Muscle layer of colon (tissue), 2 donors: ENCODE measurements around the gene DUS2.

Experiments used
- H3K27ac ChIP-seq: one replicate; pipeline ENCODE4 v1.7.0; 2013; ENCODE audit warnings: low read depth, mild to moderate bottlenecking, low read length, moderate library complexity
- H3K27me3 ChIP-seq, 2 donors: one replicate each; pipeline ENCODE4 v1.7.0; 2013; ENCODE audit warnings: low read length in 2 of 2, mild to moderate bottlenecking in 2 of 2; ENCODE audit not compliant: insufficient read depth in 2 of 2, control insufficient read depth in 1 of 2
- H3K36me3 ChIP-seq: one replicate; pipeline ENCODE4 v1.7.0; 2013; ENCODE audit warnings: mild to moderate bottlenecking, low read length; ENCODE audit not compliant: insufficient read depth
- H3K4me1 ChIP-seq: one replicate; pipeline ENCODE4 v1.7.0; 2013; ENCODE audit warnings: mild to moderate bottlenecking, low read length; ENCODE audit not compliant: insufficient read depth
- H3K4me3 ChIP-seq, 2 donors: one replicate each; pipeline ENCODE4 v1.7.0; 2013; ENCODE audit warnings: low read length in 2 of 2, low read depth in 1 of 2, mild to moderate bottlenecking in 1 of 2, moderate library complexity in 1 of 2
- H3K9ac ChIP-seq: one replicate; pipeline ENCODE4 v1.7.0; 2013; ENCODE audit warnings: low read length
- H3K9me3 ChIP-seq: one replicate; pipeline ENCODE4 v1.7.0; 2013; ENCODE audit warnings: mild to moderate bottlenecking, low read length
- donor health status: abdominal sarcoma.
- donor health status: Adenocarcinoma of cecum.

DUS2 gene

GRCh38 chr16:68061396-68061795, 38.3 kb downstream of the DUS2 start:
- Histone ChIP-seq H3K36me3 (no peaks in the 10 kb centered on the region), H3K27me3 (no peaks in the 10 kb centered on the region), H3K9ac (no peak overlapping the region), H3K27ac (no peak overlapping the region), H3K9me3 (no peaks in the 10 kb centered on the region), H3K4me1 (peaks cover 6% of the 10 kb centered on the region), H3K4me3 (no peak overlapping the region)

DNA sequence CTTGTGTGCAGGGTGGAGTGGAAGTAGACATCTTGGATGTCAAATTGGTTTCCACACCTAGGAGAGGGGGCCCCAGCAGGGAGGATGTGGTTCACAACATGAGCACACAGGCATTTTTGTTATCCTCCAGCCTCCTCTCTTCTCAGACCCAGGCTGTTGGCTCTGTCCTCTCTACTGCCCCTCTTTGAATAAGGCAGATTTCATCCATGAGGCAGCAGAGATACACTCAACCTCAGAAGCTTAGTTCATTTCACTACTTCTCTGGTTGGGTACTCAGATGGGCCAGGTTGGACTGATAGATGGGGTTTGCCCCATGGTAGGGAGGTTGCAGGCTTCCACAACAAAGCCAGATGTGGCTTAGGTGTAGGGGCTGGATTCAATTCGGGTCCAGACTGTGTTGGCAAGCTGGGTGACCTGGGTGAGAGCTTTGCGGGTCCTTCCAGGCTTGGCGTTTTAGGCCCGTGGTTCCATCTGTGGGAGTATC, 39.9 kb downstream of the DUS2 start:
- H3K4me1 ChIP-seq, result peaks cover 8% of the 10 kb centered on the region
- no peak overlapping the region for H3K4me3 ChIP-seq
- no peaks in the 10 kb centered on the region for H3K36me3 ChIP-seq

DNA sequence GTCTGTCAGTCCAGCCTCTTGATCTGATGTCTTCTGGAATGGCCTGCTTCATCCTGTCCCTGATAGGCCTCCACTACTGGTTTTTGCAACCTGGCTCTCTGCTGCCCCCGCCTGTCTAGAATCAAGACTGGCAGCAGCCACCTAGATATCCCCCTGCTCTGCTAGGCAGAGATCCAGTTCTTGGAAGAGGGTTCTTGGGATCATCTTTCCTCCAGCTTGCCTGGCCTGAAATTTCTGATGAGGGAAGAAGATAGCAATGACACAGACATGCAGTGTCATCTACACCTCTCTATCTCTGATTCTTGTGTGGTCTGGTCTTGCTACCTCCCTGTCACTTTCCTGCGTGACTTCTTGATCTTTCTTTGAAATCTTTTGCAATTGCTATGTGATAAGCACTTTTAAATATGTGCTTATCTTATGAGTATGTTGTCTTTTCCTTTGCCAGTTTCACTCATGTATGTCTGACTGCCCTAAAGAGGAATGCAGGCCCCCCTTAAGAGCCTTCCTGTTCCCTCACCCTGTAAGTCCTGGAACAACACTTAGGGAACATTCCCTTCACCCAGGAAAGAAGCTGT, 41.8 kb downstream of the DUS2 start:
- Histone ChIP-seq H3K27ac (no peak overlapping the region), H3K4me3 (no peak overlapping the region), H3K27me3 (no peaks in the 10 kb centered on the region), H3K9ac (no peak overlapping the region), H3K9me3 (no peaks in the 10 kb centered on the region), H3K4me1 (peaks cover 12% of the 10 kb centered on the region), H3K36me3 (no peaks in the 10 kb centered on the region)

More for the DNA sequence above, 39.9 kb downstream of the DUS2 start:
- Histone ChIP-seq H3K27ac (no peak overlapping the region), H3K27me3 (no peaks in the 10 kb centered on the region), H3K9me3 (no peaks in the 10 kb centered on the region), H3K9ac (no peak overlapping the region)

- Histone ChIP-seq H3K36me3 (peaks cover 4% of the 10 kb centered on the region), H3K9me3 (no peaks in the 10 kb centered on the region), H3K4me1 (peaks cover 12% of the 10 kb centered on the region), H3K27me3 (no peaks in the 10 kb centered on the region), H3K27ac (no peak overlapping the region), H3K4me3 (no peak overlapping the region), H3K9ac (no peak overlapping the region)
These were observed 42.7 kb downstream of the DUS2 start for GRCh38 chr16:68065716-68066305.

GRCh38 chr16:68066763-68067162, 43.7 kb downstream of the DUS2 start:
- no peaks in the 10 kb centered on the region for H3K9me3 ChIP-seq
- H3K27ac ChIP-seq, result no peak overlapping the region
- peaks cover 12% of the 10 kb centered on the region for H3K36me3 ChIP-seq
- H3K4me1 ChIP-seq, result peaks cover 12% of the 10 kb centered on the region
- H3K9ac ChIP-seq, result no peak overlapping the region
- H3K27me3 ChIP-seq, result no peaks in the 10 kb centered on the region
- no peak overlapping the region for H3K4me3 ChIP-seq

DNA sequence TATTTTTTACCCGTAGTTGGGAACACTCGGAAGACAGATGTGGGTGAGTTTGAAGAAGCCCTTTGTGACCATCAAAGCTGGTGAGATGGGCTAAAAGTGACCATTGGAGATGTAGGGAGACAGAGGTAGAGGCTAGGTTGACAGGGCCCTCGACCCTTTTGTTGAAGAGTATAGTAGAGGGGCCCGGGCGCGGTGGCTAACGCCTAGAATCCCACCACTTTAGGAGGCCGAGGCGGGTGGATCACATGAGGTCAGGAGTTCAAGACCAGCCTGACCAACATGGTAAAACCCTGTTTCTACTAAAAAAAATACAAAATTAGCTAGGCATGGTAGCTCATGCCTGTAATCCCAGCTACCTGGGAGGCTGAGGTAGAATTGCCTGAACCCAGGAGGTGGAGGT, 45.8 kb downstream of the DUS2 start:
- Histone ChIP-seq H3K27ac (no peak overlapping the region), H3K4me1 (peaks cover 17% of the 10 kb centered on the region), H3K9me3 (no peaks in the 10 kb centered on the region), H3K9ac (no peak overlapping the region), H3K27me3 (no peaks in the 10 kb centered on the region), H3K4me3 (no peak overlapping the region), H3K36me3 (peaks cover 15% of the 10 kb centered on the region)

DNA sequence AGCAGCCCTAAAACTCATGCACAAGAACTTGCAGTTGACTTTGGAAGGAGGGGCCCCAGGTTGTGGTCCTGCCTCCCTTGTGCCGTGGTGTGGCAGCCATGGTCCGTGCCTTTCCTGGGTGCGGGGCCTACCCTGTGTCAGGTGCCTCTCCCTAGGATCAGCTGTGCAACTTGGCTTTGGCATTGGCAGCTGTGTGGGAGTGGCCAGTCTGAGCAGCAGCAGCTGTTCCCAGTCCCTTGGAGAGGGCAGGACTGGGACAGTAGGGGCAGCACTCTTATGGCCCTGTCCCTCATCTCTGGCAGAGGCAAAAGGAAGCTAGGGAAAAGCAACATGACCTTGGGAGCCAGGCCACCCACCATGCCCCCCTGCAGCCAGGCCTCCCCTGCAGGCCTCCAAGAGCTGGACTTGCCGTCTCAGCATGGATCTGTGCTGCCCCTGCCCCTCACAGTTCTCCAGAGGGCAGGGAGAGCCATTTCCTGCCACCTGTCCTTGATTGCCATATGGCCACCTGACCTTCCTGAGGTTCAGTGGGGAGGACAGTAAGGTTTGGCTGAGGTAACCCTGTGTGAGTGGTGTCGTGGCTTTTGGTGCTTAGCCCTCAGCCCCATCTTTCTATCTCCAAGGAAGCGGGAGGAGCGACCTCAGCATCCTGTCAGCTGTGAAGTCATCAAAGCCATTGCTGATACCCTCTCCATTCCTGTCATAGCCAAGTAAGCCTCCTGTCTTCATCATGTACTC, 46.6 kb downstream of the DUS2 start:
- Histone ChIP-seq H3K4me1 (peaks cover 15% of the 10 kb centered on the region), H3K9me3 (no peaks in the 10 kb centered on the region), H3K27ac (no peak overlapping the region), H3K9ac (no peak overlapping the region), H3K36me3 (peaks cover 22% of the 10 kb centered on the region), H3K4me3 (no peak overlapping the region), H3K27me3 (no peaks in the 10 kb centered on the region)

- Histone ChIP-seq H3K4me3 (no peak overlapping the region), H3K4me1 (peaks cover 11% of the 10 kb centered on the region), H3K9me3 (no peaks in the 10 kb centered on the region), H3K9ac (no peak overlapping the region), H3K36me3 (peaks cover 27% of the 10 kb centered on the region), H3K27ac (no peak overlapping the region), H3K27me3 (no peaks in the 10 kb centered on the region)
These were observed 47.2 kb downstream of the DUS2 start for GRCh38 chr16:68070249-68070730.

GRCh38 chr16:68070806-68071517, 47.9 kb downstream of the DUS2 start:
- H3K36me3 ChIP-seq, result peaks cover 33% of the 10 kb centered on the region
- no peaks in the 10 kb centered on the region for H3K9me3 ChIP-seq
- no peak overlapping the region for H3K4me3 ChIP-seq
- H3K27me3 ChIP-seq, result no peaks in the 10 kb centered on the region
- H3K4me1 ChIP-seq, result peaks cover 11% of the 10 kb centered on the region
- H3K27ac ChIP-seq, result no peak overlapping the region
- H3K9ac ChIP-seq, result no peak overlapping the region

GRCh38 chr16:68071518-68071901, 48.4 kb downstream of the DUS2 start:
- H3K9me3 ChIP-seq, result no peaks in the 10 kb centered on the region
- no peak overlapping the region for H3K9ac ChIP-seq
- H3K4me1 ChIP-seq, result peaks cover 11% of the 10 kb centered on the region
- H3K27me3 ChIP-seq, result no peaks in the 10 kb centered on the region
- no peak overlapping the region for H3K4me3 ChIP-seq
- no peak overlapping the region for H3K27ac ChIP-seq
- H3K36me3 ChIP-seq, result peaks cover 39% of the 10 kb centered on the region

GRCh38 chr16:68072038-68072695, 49.1 kb downstream of the DUS2 start:
- Histone ChIP-seq H3K4me1 (peaks cover 11% of the 10 kb centered on the region), H3K27me3 (no peaks in the 10 kb centered on the region), H3K9ac (no peak overlapping the region), H3K36me3 (peaks cover 40% of the 10 kb centered on the region), H3K27ac (peak overlapping the region; percentile 7), H3K9me3 (no peaks in the 10 kb centered on the region), H3K4me3 (no peak overlapping the region)
